Activated naive CD8-positive, alpha-beta T cell treated with anti-CD3 and anti-CD28 coated beads, Interleukin-2, amount 50 U/mL, for 24 hours (primary cell): ENCODE results near the gene TRIM46.
"Not testable (repeated sequence)": the region's sequence is repeated elsewhere in the genome, so short reads cannot be mapped to it uniquely, and the experiment has no call there.

ENCODE experiments used
- ATAC-seq: fragments of 150-1000 bp; cut with Tn5 transposase; one replicate; pipeline ENCODE4 v1.10.0; 2021
- DNase-seq: peaks from one replicate; pipeline ENCODE4 v3.0.0; 2021
- H3K27ac Mint-ChIP-seq: one replicate; pipeline ENCODE4 v1.8.0; 2021; ENCODE audit warnings: mild to moderate bottlenecking, mixed read lengths
- H3K27me3 Mint-ChIP-seq: one replicate; pipeline ENCODE4 v1.8.0; 2021; ENCODE audit warnings: mixed read lengths
- H3K36me3 Mint-ChIP-seq: one replicate; pipeline ENCODE4 v1.8.0; 2021; ENCODE audit warnings: low read depth, mixed read lengths
- H3K4me1 Mint-ChIP-seq: one replicate; pipeline ENCODE4 v1.8.0; 2021; ENCODE audit warnings: mixed read lengths
- H3K4me3 Mint-ChIP-seq: one replicate; pipeline ENCODE4 v1.8.0; 2021; ENCODE audit warnings: mild to moderate bottlenecking, moderate library complexity, mixed read lengths
- H3K9me3 Mint-ChIP-seq: one replicate; pipeline ENCODE4 v1.8.0; 2021; ENCODE audit warnings: mixed read lengths

TRIM46 gene

DNA sequence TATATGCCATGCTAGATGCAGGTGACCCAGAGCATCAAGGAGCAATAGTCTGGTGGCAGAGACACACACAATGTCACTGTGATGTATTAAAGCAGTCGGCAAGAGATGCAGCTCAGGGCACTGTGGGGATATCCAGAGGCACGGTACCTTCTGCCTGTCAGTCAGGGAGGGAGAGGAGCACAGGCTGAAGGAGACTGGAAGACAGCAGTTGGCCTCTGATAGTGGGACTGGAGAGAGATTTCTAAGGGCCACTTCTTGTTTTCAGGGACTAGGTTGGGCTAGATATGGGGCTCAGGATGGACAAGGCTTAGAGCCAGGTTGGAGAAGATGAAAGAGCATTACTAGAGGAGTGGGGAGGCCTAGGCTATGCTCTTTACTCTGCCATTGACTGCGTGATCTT, 57.7 kb downstream of the TRIM46 start:
- not testable (repeated sequence) for H3K4me3 Mint-ChIP-seq, DNase-seq, H3K27ac Mint-ChIP-seq, H3K9me3 Mint-ChIP-seq, H3K36me3 Mint-ChIP-seq, ATAC-seq, H3K27me3 Mint-ChIP-seq
- H3K4me1 Mint-ChIP-seq: peaks cover 18% of the 10 kb centered on the region

DNA sequence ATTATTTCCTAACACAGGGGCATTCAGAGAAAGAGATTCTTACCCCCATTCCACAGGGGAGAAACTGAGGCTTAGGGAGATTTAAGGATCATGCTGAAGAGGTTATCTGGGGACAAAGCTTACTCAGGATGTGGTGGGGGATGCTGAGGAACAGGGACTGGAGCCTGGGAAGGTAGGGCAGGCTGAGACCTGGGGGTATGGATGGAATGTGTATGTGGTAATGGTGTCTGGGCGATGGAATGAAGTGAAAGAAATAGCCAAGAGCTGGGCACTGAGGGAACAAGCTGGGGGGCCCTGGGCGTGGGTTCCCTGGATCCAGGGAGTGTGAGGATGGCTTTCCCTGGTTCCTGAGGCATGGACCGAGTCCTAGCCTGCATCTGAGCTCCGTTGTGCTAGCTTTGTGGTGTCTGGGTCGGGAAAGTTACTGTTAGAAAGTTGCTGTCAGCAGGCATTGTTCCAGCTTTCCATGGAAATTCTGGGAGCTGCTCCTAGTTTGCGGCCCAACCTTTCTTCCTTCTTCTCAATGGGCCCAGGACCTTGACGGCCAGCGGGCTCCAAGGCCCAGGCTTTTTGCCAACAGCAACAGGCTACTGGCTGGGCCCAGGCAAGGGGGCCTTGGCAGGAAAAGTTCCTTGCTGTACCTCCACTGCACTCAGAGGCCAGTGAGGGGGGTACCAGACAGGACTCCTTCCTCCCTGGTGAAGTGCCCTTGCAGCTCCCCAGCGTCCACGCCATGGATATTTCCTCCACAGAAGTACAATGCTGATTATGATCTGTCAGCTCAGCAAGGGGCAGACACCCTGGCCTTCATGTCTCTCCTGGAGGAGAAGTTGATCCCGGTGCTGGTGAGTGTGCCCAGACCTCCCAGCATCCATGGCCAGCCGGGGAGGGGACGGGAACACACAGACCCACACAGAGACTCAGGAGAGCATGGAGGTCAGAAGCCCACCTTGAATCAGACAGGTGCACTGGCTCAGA, 58.6 kb downstream of the TRIM46 start:
- not testable (repeated sequence) for H3K27ac Mint-ChIP-seq, H3K9me3 Mint-ChIP-seq, ATAC-seq, H3K4me3 Mint-ChIP-seq, DNase-seq, H3K27me3 Mint-ChIP-seq, H3K36me3 Mint-ChIP-seq
- H3K4me1 Mint-ChIP-seq: peaks cover 15% of the 10 kb centered on the region

DNA sequence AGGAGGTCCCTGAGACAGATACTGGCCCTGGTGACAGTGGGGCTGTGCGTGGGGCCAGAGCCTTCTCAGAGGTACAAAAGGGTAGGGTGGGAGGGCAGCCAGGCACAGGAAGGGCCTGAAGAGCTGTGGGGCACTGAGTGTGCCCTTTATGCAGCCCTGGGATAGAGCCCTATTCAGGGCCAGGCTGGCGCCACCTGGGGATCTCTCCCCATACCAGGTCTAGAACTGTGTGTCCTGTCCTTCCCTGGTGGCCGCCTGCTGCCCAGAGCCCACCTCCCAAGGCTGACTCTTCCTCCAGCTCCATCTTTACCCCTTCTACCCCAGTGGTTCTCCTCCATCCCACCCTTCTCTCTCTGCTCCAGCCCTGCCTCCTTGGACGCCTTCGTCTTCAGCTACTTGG, 59.9 kb downstream of the TRIM46 start:
- H3K36me3 Mint-ChIP-seq, H3K27me3 Mint-ChIP-seq, H3K9me3 Mint-ChIP-seq, H3K4me3 Mint-ChIP-seq, DNase-seq, H3K4me1 Mint-ChIP-seq, ATAC-seq, H3K27ac Mint-ChIP-seq: not testable (repeated sequence)
